GM10266 (cell line): ENCODE results near the gene ACP2.

ENCODE experiments used
- DNase-seq: peaks from one replicate; pipeline ENCODE4 v3.0.0; 2012; ENCODE audit errors: extremely low spot score
- TF ChIP-seq, protein P1 (sequence below): IDR thresholded peaks from 2 replicates; pipeline ENCODE4 v1.5.1; 2012; ENCODE audit warnings: mild to moderate bottlenecking, low read depth; ENCODE audit not compliant: control insufficient read depth, insufficient read depth; ENCODE audit errors: missing control alignments

The ACP2 gene

DNA sequence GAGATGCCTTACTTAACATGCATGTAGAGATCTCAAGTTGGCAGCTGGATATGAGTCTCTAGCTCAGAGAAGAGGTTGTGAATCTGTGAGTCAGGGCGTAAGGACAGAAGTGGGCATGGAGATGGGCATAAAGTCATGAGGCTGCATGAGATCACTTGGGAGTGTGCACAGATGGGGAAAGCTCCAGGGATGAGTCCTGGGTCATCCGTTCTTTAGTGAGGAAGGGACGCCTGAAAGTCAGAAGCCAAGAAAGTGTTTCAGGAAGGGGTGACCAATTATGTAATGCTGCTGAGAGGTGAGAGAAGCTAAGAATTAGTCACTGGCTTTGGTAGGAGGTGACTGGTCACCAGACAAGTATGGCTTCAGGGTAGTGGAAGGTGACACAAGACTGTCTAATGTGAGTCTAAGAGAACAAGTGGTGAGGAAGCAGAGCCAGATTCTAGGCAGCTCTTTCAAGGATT lies 6.7 kb downstream of the ACP2 start:
- DNase-seq, result no peak
- TF ChIP-seq, protein P1, sequence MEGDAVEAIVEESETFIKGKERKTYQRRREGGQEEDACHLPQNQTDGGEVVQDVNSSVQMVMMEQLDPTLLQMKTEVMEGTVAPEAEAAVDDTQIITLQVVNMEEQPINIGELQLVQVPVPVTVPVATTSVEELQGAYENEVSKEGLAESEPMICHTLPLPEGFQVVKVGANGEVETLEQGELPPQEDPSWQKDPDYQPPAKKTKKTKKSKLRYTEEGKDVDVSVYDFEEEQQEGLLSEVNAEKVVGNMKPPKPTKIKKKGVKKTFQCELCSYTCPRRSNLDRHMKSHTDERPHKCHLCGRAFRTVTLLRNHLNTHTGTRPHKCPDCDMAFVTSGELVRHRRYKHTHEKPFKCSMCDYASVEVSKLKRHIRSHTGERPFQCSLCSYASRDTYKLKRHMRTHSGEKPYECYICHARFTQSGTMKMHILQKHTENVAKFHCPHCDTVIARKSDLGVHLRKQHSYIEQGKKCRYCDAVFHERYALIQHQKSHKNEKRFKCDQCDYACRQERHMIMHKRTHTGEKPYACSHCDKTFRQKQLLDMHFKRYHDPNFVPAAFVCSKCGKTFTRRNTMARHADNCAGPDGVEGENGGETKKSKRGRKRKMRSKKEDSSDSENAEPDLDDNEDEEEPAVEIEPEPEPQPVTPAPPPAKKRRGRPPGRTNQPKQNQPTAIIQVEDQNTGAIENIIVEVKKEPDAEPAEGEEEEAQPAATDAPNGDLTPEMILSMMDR, result no peak

DNA sequence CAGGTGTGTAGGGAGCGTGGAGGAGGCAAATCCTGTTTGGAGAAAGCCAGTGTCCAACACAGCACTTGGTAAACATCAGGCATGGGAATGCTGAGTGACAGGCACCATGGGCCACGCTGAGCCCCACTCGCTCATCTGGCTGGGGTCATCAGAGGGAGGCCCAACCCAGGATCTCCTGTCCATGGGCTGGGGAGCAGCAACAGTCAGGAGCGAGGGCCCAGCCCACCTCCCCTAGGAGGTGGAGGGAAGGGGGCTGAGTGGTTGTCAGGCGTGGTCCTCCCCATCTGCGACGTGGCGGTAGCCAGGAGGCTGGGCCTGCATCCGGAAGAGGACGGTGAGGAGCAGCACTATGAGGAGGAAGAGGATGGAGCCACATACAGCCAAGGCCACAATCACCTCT lies 8.8 kb downstream of the ACP2 start:
- no peak for DNase-seq
- TF ChIP-seq, protein P1, result no peak

DNA sequence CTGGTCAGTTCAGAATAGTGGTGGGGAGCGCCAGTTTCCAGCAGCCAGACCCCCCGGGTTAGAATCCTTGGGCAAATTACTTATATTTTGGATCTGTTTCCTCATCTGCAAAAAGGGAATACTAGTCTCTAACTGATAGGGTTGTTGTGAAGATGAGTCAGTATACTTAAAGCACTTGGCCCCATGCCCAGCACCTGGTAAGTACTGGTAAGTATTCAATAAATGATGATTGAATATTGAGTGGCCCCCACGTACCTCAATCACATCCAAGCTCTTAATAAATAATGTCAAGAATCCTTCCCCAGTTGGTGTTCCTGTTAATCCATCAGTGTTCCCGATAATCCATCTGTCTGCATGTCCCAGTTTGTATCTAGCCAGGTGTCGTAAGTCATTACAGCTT lies 12.1 kb downstream of the ACP2 start:
- TF ChIP-seq, protein P1, result no peak
- DNase-seq, result no peak

DNA sequence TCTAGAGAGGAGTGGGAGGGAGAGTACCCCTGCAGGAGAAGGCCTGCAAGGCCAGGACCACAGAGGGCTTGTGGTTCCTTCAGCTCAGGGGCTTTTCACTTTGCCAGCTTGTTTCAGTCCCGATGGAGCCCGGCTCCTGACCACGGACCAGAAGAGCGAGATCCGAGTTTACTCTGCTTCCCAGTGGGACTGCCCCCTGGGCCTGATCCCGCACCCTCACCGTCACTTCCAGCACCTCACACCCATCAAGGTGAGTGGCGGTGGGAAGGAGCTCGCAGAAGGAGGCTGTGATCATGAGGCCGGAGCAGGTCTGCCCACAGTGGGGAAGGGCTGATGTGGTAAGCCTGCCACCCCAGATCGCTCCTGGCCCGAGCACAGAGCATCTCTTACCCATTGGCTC lies 13.5 kb downstream of the ACP2 start:
- TF ChIP-seq, protein P1, result no peak
- no peak for DNase-seq

DNA sequence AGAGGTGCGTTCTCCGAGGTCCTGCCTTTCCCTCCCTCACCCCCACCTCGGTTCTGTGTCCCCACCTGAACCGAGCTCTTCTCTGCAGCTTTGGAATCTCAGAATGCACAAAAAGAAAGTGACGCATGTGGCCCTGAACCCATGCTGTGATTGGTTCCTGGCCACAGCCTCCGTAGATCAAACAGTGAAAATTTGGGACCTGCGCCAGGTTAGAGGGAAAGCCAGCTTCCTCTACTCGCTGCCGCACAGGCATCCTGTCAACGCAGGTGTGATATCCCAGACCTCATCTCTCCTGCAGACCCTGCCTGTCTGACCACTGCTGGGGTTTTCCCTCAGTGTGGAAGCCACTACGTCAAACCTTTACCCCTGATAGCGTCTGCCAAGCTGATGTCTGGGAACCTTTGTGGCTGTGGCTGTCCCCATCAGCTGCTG lies 13.9 kb downstream of the ACP2 start:
- TF ChIP-seq, protein P1, result no peak
- DNase-seq, result no peak

DNA sequence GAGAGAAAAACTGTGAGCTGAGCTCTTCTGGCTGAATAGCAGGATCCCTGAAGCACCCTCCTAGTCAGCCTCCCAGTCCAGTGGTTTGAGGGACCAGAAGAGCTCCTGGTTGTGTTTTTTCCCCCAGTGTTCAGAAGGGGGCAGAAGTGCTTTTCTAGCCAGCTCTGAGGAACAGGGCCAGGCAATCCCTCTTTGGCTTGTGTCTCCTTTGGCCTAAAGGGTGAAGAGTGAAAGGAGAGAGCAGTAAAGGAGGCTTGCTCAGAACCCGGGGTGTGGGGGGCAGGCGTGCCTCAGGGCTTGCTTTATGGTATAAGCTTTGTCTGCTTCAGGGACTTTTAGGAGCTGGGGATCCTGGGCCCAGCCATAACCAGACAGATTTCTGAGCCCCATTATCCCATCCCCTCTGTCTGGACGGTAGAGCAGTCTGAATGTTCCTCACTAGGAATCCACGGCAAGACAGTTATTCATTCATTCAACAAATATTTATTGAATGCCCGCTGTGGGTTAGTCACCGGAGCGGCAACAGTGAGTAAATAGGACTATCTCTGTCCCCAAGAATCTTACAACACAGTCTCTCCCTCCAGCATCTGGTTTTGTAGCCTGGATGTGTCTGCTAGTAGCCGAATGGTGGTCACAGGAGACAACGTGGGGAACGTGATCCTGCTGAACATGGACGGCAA lies 14.5 kb downstream of the ACP2 start:
- no peak for DNase-seq
- TF ChIP-seq, protein P1, result peak; percentile 5

DNA sequence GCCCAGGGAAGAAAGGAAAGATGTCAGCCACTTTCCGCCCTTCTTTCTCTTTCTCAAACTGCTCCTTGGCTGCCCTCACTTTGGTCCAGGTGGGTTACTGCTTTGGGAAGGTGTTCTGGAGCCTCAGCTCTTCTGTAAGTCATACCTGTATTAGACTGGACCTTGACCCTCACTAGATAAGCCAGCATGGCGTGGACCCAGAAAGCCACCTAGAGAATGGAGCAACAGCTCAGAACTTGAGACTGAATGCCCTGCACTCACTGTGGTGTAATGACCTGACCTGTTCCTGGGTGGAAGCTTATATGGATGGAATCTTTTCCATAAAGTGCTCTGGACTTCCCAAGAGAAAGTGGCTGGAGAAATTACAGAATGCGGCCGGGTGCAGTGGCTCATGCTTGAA lies 15.6 kb downstream of the ACP2 start:
- TF ChIP-seq, protein P1, result no peak
- DNase-seq, result no peak
